A549 (cell line): Measurements from ENCODE around the gene SHANK1.

Experiments
- CEBPB ChIP-seq, 2 experiments: fragments of >200 bp in 1 of 2; sonication (Bioruptor Twin) in 1 of 2; formaldehyde crosslinking in 1 of 2; IDR thresholded peaks; 2 replicates each; pipeline ENCODE4 v1.6.1; 2012 to 2016
- FOSL2 ChIP-seq, 2 experiments: fragments of 450-650 bp in 1 of 2; fragments of >200 bp in 1 of 2; sonication (Bioruptor Twin) in 1 of 2; formaldehyde crosslinking; IDR thresholded peaks; 2 replicates each; pipeline versions ENCODE4 v1.5.0 to v1.6.1; 2016 to 2020; ENCODE audit warnings: mild to moderate bottlenecking in 1 of 2, moderate library complexity in 1 of 2
- FOXS1 ChIP-seq: fragments of 250-450 bp; sonication (Bioruptor Pico); IDR thresholded peaks from 2 replicates; pipeline ENCODE4 v1.5.0; 2020; ENCODE audit warnings: mild to moderate bottlenecking, moderate library complexity
- JUN ChIP-seq, 2 experiments: fragments of >200 bp; sonication (Bioruptor Twin); formaldehyde crosslinking; IDR thresholded peaks; 2 replicates in 1 of 2; 3 replicates in 1 of 2; pipeline ENCODE4 v1.6.1; 2016 to 2017
- KDM1A ChIP-seq: fragments of 200-600 bp; sonication (generic); IDR thresholded peaks from 2 replicates; pipeline ENCODE4 v1.6.1; 2016; ENCODE audit warnings: low read depth, mild to moderate bottlenecking
- POLR2A ChIP-seq: IDR thresholded peaks from 2 replicates; pipeline ENCODE4 v1.6.1; 2012; ENCODE audit warnings: mild to moderate bottlenecking, low read length
- ZFP36 ChIP-seq: fragments of 450-650 bp; IDR thresholded peaks from 2 replicates; pipeline ENCODE4 v1.6.1; 2014; ENCODE audit warnings: borderline replicate concordance; ENCODE audit not compliant: partially characterized antibody
- ZNF302 ChIP-seq: fragments of 250-450 bp; sonication (Bioruptor Pico); IDR thresholded peaks from 2 replicates; pipeline ENCODE4 v1.9.0; 2021; ENCODE audit warnings: inconsistent platforms, mild to moderate bottlenecking, moderate library complexity
- TF ChIP-seq, protein P1 (sequence below): fragments of >200 bp; sonication (Bioruptor Twin); formaldehyde crosslinking; IDR thresholded peaks from 3 replicates; pipeline ENCODE4 v1.5.1; 2016

GRCh38 chr19:50658441-50659317 lies 60.9 kb downstream of the SHANK1 start:
- TF ChIP-seq JUN (IDR thresholded peaks at IDR 0.05) (peak; percentile 46 to 75; a peak in 3 of 5 replicates), KDM1A (no peak), POLR2A (peak; percentile 80), ZNF302 (CRISPR knock-in tag) (no peak), FOXS1 (no peak), CEBPB (IDR thresholded peaks at IDR 0.05) (no peak), ZFP36 (no peak), FOSL2 (IDR thresholded peaks at IDR 0.05) (no peak), FOSL2 (CRISPR knock-in tag; IDR thresholded peaks at IDR 0.05) (peak; percentile 31; the same call in 1 of the 2 replicates)
- TF ChIP-seq, protein P1, sequence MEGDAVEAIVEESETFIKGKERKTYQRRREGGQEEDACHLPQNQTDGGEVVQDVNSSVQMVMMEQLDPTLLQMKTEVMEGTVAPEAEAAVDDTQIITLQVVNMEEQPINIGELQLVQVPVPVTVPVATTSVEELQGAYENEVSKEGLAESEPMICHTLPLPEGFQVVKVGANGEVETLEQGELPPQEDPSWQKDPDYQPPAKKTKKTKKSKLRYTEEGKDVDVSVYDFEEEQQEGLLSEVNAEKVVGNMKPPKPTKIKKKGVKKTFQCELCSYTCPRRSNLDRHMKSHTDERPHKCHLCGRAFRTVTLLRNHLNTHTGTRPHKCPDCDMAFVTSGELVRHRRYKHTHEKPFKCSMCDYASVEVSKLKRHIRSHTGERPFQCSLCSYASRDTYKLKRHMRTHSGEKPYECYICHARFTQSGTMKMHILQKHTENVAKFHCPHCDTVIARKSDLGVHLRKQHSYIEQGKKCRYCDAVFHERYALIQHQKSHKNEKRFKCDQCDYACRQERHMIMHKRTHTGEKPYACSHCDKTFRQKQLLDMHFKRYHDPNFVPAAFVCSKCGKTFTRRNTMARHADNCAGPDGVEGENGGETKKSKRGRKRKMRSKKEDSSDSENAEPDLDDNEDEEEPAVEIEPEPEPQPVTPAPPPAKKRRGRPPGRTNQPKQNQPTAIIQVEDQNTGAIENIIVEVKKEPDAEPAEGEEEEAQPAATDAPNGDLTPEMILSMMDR: no peak
